OCI-LY7 (cell line): ENCODE results near the gene RAD51B. TPM values are rescaled to one million over a fixed set of nuclear protein-coding genes. Genes with fewer than 3 reads are reported as not detected.
A peak's percentile ranks its signal among the peaks of the same experiment; 100 is the strongest.

Experiments
- BruUV-seq: library from RNA; stranded (reverse); fragments of 400-500 nt; replicated peaks from 2 replicates; lab custom pipeline; 2021; lab: Mats Ljungman, UMichigan
- CTCF ChIA-PET: fragments of 300-600 bp; sonication (Branson Sonifier 250); formaldehyde crosslinking; loops from one replicate; lab custom pipeline; 2022; ENCODE audit warnings: antibody characterized with exemption; ENCODE audit not compliant: unreplicated experiment; lab: Charles Lee
- POLR2A ChIA-PET: fragments of 300-600 bp; sonication (Branson Sonifier 250); formaldehyde crosslinking; loops from one replicate; lab custom pipeline; 2022; ENCODE audit warnings: antibody characterized with exemption; lab: Charles Lee
- DNase-seq: peaks from one replicate; pipeline ENCODE4 v3.0.0-alpha.2; 2015; ENCODE audit warnings: low spot score
- H2AFZ ChIP-seq: fragments of 200-600 bp; sonication (generic), shearing (Covaris generic); 2 replicates; pipeline ENCODE4 v1.6.1; 2014; ENCODE audit warnings: mild to moderate bottlenecking, antibody characterized with exemption, low read length, moderate library complexity
- H3K27ac ChIP-seq: fragments of 200-600 bp; sonication (generic); 2 replicates; pipeline ENCODE4 v1.5.1; 2014; ENCODE audit warnings: mixed run types, low read depth, mild to moderate bottlenecking, moderate library complexity, low read length, inconsistent platforms; ENCODE audit not compliant: poor library complexity, severe bottlenecking
- H3K36me3 ChIP-seq: fragments of 200-600 bp; sonication (generic); 2 replicates; pipeline ENCODE4 v1.6.1; 2014; ENCODE audit warnings: mild to moderate bottlenecking, antibody characterized with exemption, low read length, moderate library complexity, mixed read lengths; ENCODE audit not compliant: insufficient read depth
- H3K4me1 ChIP-seq: fragments of 200-600 bp; sonication (generic); 2 replicates; pipeline ENCODE4 v1.5.1; 2014; ENCODE audit warnings: mild to moderate bottlenecking, low read length; ENCODE audit not compliant: insufficient read depth, poor library complexity, severe bottlenecking
- H3K4me2 ChIP-seq: fragments of 200-600 bp; sonication (generic); 2 replicates; pipeline ENCODE4 v1.6.1; 2014; ENCODE audit warnings: mild to moderate bottlenecking, low read length
- H3K4me3 ChIP-seq: fragments of 200-600 bp; sonication (generic); 2 replicates; pipeline ENCODE4 v1.5.1; 2014; ENCODE audit warnings: mild to moderate bottlenecking, low read depth, low read length; ENCODE audit not compliant: poor library complexity, severe bottlenecking
- H3K79me2 ChIP-seq: fragments of 200-600 bp; sonication (generic); 2 replicates; pipeline ENCODE4 v1.6.1; 2016; ENCODE audit warnings: low read depth, mild to moderate bottlenecking, low read length, moderate library complexity, mixed read lengths; ENCODE audit not compliant: insufficient read depth
- H3K9me2 ChIP-seq: fragments of 200-600 bp; sonication (generic); 2 replicates; pipeline ENCODE4 v1.6.1; 2016; ENCODE audit warnings: mild to moderate bottlenecking, low read length, mixed read lengths; ENCODE audit not compliant: insufficient read depth
- H3K9me3 ChIP-seq: fragments of 200-600 bp; sonication (generic); 2 replicates; pipeline ENCODE4 v1.6.1; 2014; ENCODE audit warnings: mild to moderate bottlenecking, mixed run types, low read length, mixed read lengths
- H4K20me1 ChIP-seq: fragments of 200-600 bp; sonication (generic); 2 replicates; pipeline ENCODE4 v1.6.1; 2014; ENCODE audit warnings: mild to moderate bottlenecking, antibody characterized with exemption, low read length, moderate library complexity, mixed read lengths; ENCODE audit not compliant: insufficient read depth
- CTCF ChIP-seq: fragments of 200-600 bp; sonication (generic); conservative IDR thresholded peaks from 2 replicates; pipeline ENCODE4 v1.5.1; 2014; ENCODE audit warnings: mild to moderate bottlenecking, antibody characterized with exemption, low read length, moderate library complexity, mixed read lengths
- EZH2phosphoT487 ChIP-seq: fragments of 200-600 bp; sonication (generic); IDR thresholded peaks from 2 replicates; pipeline ENCODE4 v1.6.1; 2018; ENCODE audit warnings: low read depth, borderline replicate concordance, mild to moderate bottlenecking, mixed run types, antibody characterized with exemption, low read length, moderate library complexity, mixed read lengths
- intact Hi-C: fragments of 100-400 bp; cut with micrococcal nuclease; formaldehyde crosslinking; loops from one replicate; pipeline ENCODE4 v1.10.0; 2022; ENCODE audit not compliant: unreplicated experiment
- total RNA-seq, 2 experiments: library from RNA; depleted of rRNA in 1 of 2; stranded (reverse); fragments of >200 nt in 1 of 2; shearing (Covaris generic) in 1 of 2; gene quantifications; 2 replicates each; pipeline ENCODE4 v1.2.3, GENCODE V29; 2014 to 2022

Gene RAD51B
- total RNA-seq, 2 experiments from 2014 or later, result 41.4 to 89.9 TPM

GRCh38 chr14:68471029-68471963 lies 651.7 kb downstream of the RAD51B start:
- peak overlapping the region; percentile 79 for H2AFZ ChIP-seq
- CTCF ChIA-PET, result no interaction called here

GRCh38 chr14:68471964-68472508 lies 652.5 kb downstream of the RAD51B start:
- H3K4me3 ChIP-seq, result peak overlapping the region; percentile 46
- peak overlapping the region; percentile 79 for H2AFZ ChIP-seq
- H3K27ac ChIP-seq, result peak overlapping the region; percentile 68
- no peaks in the 10 kb centered on the region for H3K9me2 ChIP-seq
- no peaks in the 10 kb centered on the region for H3K9me3 ChIP-seq
- H3K4me2 ChIP-seq, result peak overlapping the region; percentile 81
- ChIA-PET CTCF (no interaction called here), POLR2A (interaction anchor here (0.7 to 1.4 kb wide), 6 partner anchors 11 to 296 kb away, joined by 3 to 6 read pairs (median 4); no protein-coding TSS in a partner anchor)
- TF ChIP-seq EZH2phosphoT487 (no peak), CTCF (no peak)
- intact Hi-C loops, result no loop called here
- peaks cover 51% of the 10 kb centered on the region for H3K4me1 ChIP-seq
- peak; percentile 31 for DNase-seq
- BruUV-seq, result no TSS peak
- no peaks in the 10 kb centered on the region for H3K36me3 ChIP-seq
- no peaks in the 10 kb centered on the region for H3K79me2 ChIP-seq
- H4K20me1 ChIP-seq, result no peaks in the 10 kb centered on the region

More at GRCh38 chr14:68471029-68471963, 651.7 kb downstream of the RAD51B start:
- Histone ChIP-seq H4K20me1 (no peaks in the 10 kb centered on the region), H3K36me3 (no peaks in the 10 kb centered on the region), H3K4me1 (peaks cover 43% of the 10 kb centered on the region), H3K27ac (peak overlapping the region; percentile 68), H3K4me3 (peak overlapping the region; percentile 46), H3K9me2 (no peaks in the 10 kb centered on the region), H3K79me2 (no peaks in the 10 kb centered on the region), H3K9me3 (no peaks in the 10 kb centered on the region), H3K4me2 (peak overlapping the region; percentile 81)
- BruUV-seq, result no TSS peak
- POLR2A ChIA-PET, result interaction anchor here (0.6 to 1.4 kb wide), 8 partner anchors 10 to 628 kb away, joined by 3 to 7 read pairs (median 4); partner anchors contain the start of gene ZFP36L1
- no peak for TF ChIP-seq CTCF
- TF ChIP-seq EZH2phosphoT487, result no peak
- intact Hi-C loops, result no loop called here
- peak; percentile 81 for DNase-seq
